ENCODE measurements around the gene PGBD2.
"Not testable (repeated sequence)": the region's sequence is repeated elsewhere in the genome, so short reads cannot be mapped to it uniquely, and the experiment has no call there.

The PGBD2 gene

GRCh38 chr1:248889914-248890243, 16.2 kb upstream of the PGBD2 start:
- not testable (repeated sequence) for DNase-seq

GRCh38 chr1:248890549-248891498, 15.2 kb upstream of the PGBD2 start:
- no peak for DNase-seq

- DNase-seq: no peak
Measured at GRCh38 chr1:248891758-248892157, 14.3 kb upstream of the PGBD2 start.

- no peak for DNase-seq
Measured at GRCh38 chr1:248892590-248892989, 13.4 kb upstream of the PGBD2 start.

GRCh38 chr1:248894837-248895236, 11.2 kb upstream of the PGBD2 start:
- no peak for DNase-seq

- DNase-seq: no peak
Measured at GRCh38 chr1:248897412-248898337, 8.4 kb upstream of the PGBD2 start.

GRCh38 chr1:248900637-248901036, 5.4 kb upstream of the PGBD2 start:
- DNase-seq: no peak

GRCh38 chr1:248901578-248901977, 4.5 kb upstream of the PGBD2 start:
- no peak for DNase-seq

GRCh38 chr1:248904437-248905216, 1.4 kb upstream of the PGBD2 start:
- no peak for DNase-seq

- no peak for DNase-seq
Measured at GRCh38 chr1:248905662-248906008, 400 bp upstream of the PGBD2 start.

GRCh38 chr1:248906753-248907661, 972 bp downstream of the PGBD2 start:
- no peak for DNase-seq

- DNase-seq: no peak
Measured at GRCh38 chr1:248910761-248911160, 4.7 kb downstream of the PGBD2 start.

GRCh38 chr1:248913933-248914332, 7.9 kb downstream of the PGBD2 start:
- no peak for DNase-seq

GRCh38 chr1:248914796-248915381, 8.9 kb downstream of the PGBD2 start:
- no peak for DNase-seq

- DNase-seq: no peak
Measured at GRCh38 chr1:248918131-248918530, 12.1 kb downstream of the PGBD2 start.

- no peak for DNase-seq
Measured at GRCh38 chr1:248923352-248924338, 17.6 kb downstream of the PGBD2 start.

- DNase-seq: no peak
Measured at GRCh38 chr1:248924696-248925532, 18.9 kb downstream of the PGBD2 start.

- not testable (repeated sequence) for DNase-seq
Measured at GRCh38 chr1:248925859-248926258, 19.8 kb downstream of the PGBD2 start.
